HG03521 (cell line): ENCODE measurements around the gene ZNF736.
"Not testable (repeated sequence)": the region's sequence is repeated elsewhere in the genome, so short reads cannot be mapped to it uniquely, and the experiment has no call there.

ENCODE experiments used
- ATAC-seq: cut with Tn5 transposase; IDR thresholded peaks from one replicate; pipeline ENCODE4 v1.9.1; 2021; ENCODE audit warnings: mild to moderate bottlenecking, moderate library complexity; ENCODE audit not compliant: unreplicated experiment

Gene ZNF736

GRCh38 chr7:64313740-64314491, at the start of gene ZNF736:
Gene ZNF736 (plus strand): TSS chr7:64313961. CDS start chr7:64314151, 190 bp downstream.
- peak; percentile 100 for ATAC-seq

- no peak for ATAC-seq
Observed at GRCh38 chr7:64266341-64266919, 47.3 kb upstream of the ZNF736 start.

- ATAC-seq: no peak
Observed at GRCh38 chr7:64277630-64278029, 36.1 kb upstream of the ZNF736 start.

- no peak for ATAC-seq
Observed at GRCh38 chr7:64294701-64295420, 18.9 kb upstream of the ZNF736 start.

GRCh38 chr7:64297418-64297817, 16.3 kb upstream of the ZNF736 start:
- ATAC-seq: not testable (repeated sequence)

- no peak for ATAC-seq
Observed at GRCh38 chr7:64300641-64301405, 12.9 kb upstream of the ZNF736 start.

- peak; percentile 98 for ATAC-seq
Observed at GRCh38 chr7:64307254-64308015, 6.3 kb upstream of the ZNF736 start.

GRCh38 chr7:64308016-64308270, 5.8 kb upstream of the ZNF736 start:
- no peak for ATAC-seq

- no peak for ATAC-seq
Observed at GRCh38 chr7:64310426-64310825, 3.3 kb upstream of the ZNF736 start.

GRCh38 chr7:64312826-64313225, 935 bp upstream of the ZNF736 start:
- no peak for ATAC-seq

GRCh38 chr7:64314566-64314965, 805 bp downstream of the ZNF736 start:
- ATAC-seq: no peak

GRCh38 chr7:64316031-64316742, 2.4 kb downstream of the ZNF736 start:
- ATAC-seq: not testable (repeated sequence)

GRCh38 chr7:64320547-64321513, 7.1 kb downstream of the ZNF736 start:
- ATAC-seq: no peak

- ATAC-seq: not testable (repeated sequence)
Observed at GRCh38 chr7:64324166-64324565, 10.4 kb downstream of the ZNF736 start.

- not testable (repeated sequence) for ATAC-seq
Observed at GRCh38 chr7:64348713-64349210, 35.0 kb downstream of the ZNF736 start.

GRCh38 chr7:64359543-64359942, 45.8 kb downstream of the ZNF736 start:
- no peak for ATAC-seq

- ATAC-seq: no peak
Observed at GRCh38 chr7:64371116-64371515, 57.4 kb downstream of the ZNF736 start.

GRCh38 chr7:64373017-64373416, 59.3 kb downstream of the ZNF736 start:
- no peak for ATAC-seq

- ATAC-seq: no peak
Observed at GRCh38 chr7:64400401-64400800, 86.6 kb downstream of the ZNF736 start.
